Mesendoderm (in vitro differentiated cells): ENCODE measurements around the gene SCOC.

ENCODE experiments used
- DNase-seq: peaks from one replicate; pipeline ENCODE4 v3.0.0; 2013
- H2AK5ac ChIP-seq: 2 replicates; pipeline ENCODE4 v1.6.1; 2013; ENCODE audit warnings: low read length, inconsistent platforms
- H2BK120ac ChIP-seq: 2 replicates; pipeline ENCODE4 v1.6.1; 2013; ENCODE audit warnings: low read depth, mild to moderate bottlenecking, low read length, moderate library complexity, mixed read lengths
- H2BK15ac ChIP-seq: replicated peaks from 2 replicates; pipeline ENCODE4 v1.6.1; 2013; ENCODE audit warnings: low read depth, mild to moderate bottlenecking, moderate library complexity
- H2BK5ac ChIP-seq: 2 replicates; pipeline ENCODE4 v1.6.1; 2013; ENCODE audit warnings: low read length, inconsistent platforms
- H3K18ac ChIP-seq: 2 replicates; pipeline ENCODE4 v1.6.1; 2013; ENCODE audit warnings: mild to moderate bottlenecking, low read length, mixed read lengths
- H3K23ac ChIP-seq: one replicate; pipeline ENCODE4 v1.6.1; 2013; ENCODE audit warnings: low read length
- H3K27ac ChIP-seq: 2 replicates; pipeline ENCODE4 v1.5.1; 2013; ENCODE audit warnings: low read depth, mild to moderate bottlenecking, inconsistent platforms, low read length, moderate library complexity
- H3K27me3 ChIP-seq: 2 replicates; pipeline ENCODE4 v1.6.1; 2013; ENCODE audit warnings: low read length, control low read depth, mild to moderate bottlenecking, inconsistent platforms; ENCODE audit not compliant: insufficient read depth, poor library complexity
- H3K36me3 ChIP-seq: 2 replicates; pipeline ENCODE4 v1.6.1; 2013; ENCODE audit warnings: low read length, inconsistent platforms; ENCODE audit not compliant: control insufficient read depth, insufficient read depth
- H3K4ac ChIP-seq: one replicate; pipeline ENCODE4 v1.6.1; 2013; ENCODE audit warnings: low read depth, mild to moderate bottlenecking, low read length, moderate library complexity
- H3K4me1 ChIP-seq: 2 replicates; pipeline ENCODE4 v1.6.1; 2013; ENCODE audit warnings: low read depth, low read length, inconsistent platforms; ENCODE audit not compliant: control insufficient read depth
- H3K4me2 ChIP-seq: 2 replicates; pipeline ENCODE4 v1.6.1; 2013; ENCODE audit warnings: low read length
- H3K4me3 ChIP-seq: 2 replicates; pipeline ENCODE4 v1.5.1; 2013; ENCODE audit warnings: mild to moderate bottlenecking, low read length
- H3K56ac ChIP-seq: one replicate; pipeline ENCODE4 v1.6.1; 2013; ENCODE audit warnings: low read length
- H3K79me1 ChIP-seq: 2 replicates; pipeline ENCODE4 v1.6.1; 2013; ENCODE audit warnings: low read length, inconsistent platforms
- H3K79me2 ChIP-seq: 2 replicates; pipeline ENCODE4 v1.6.1; 2013; ENCODE audit warnings: mild to moderate bottlenecking, low read length; ENCODE audit not compliant: control insufficient read depth, insufficient read depth
- H3K9ac ChIP-seq: 2 replicates; pipeline ENCODE4 v1.6.1; 2013; ENCODE audit warnings: low read length, inconsistent platforms
- H4K5ac ChIP-seq: one replicate; pipeline ENCODE4 v1.6.1; 2013; ENCODE audit warnings: low read length
- H4K8ac ChIP-seq: one replicate; pipeline ENCODE4 v1.6.1; 2013; ENCODE audit warnings: low read depth, mild to moderate bottlenecking, control low read depth, low read length, moderate library complexity
- WGBS: extraction: QIAGEN DNeasy Blood & Tissue Kit; methylation state at CpG from one replicate; pipeline ENCODE4 v1.1.7; 2013; ENCODE audit warnings: low lambda C conversion rate, missing lambda C conversion rate; ENCODE audit not compliant: insufficient coverage; ENCODE audit errors: extremely low coverage; 5-methylcytosine and 5-hydroxymethylcytosine counted together

SCOC gene

GRCh38 chr4:140344101-140344500, 29.3 kb upstream of the SCOC start:
- Histone ChIP-seq H3K4me3 (no peak overlapping the region), H3K23ac (no peak overlapping the region), H2AK5ac (no peak overlapping the region), H3K27ac (no peak overlapping the region), H3K9ac (no peak overlapping the region), H3K4me1 (peaks cover 3% of the 10 kb centered on the region), H3K27me3 (no peaks in the 10 kb centered on the region), H2BK5ac (no peak overlapping the region), H3K56ac (no peak overlapping the region), H3K4ac (no peak overlapping the region), H4K8ac (no peak overlapping the region), H3K79me2 (no peaks in the 10 kb centered on the region), H2BK15ac (no peak overlapping the region), H3K79me1 (no peaks in the 10 kb centered on the region), H3K18ac (no peak overlapping the region), H4K5ac (no peak overlapping the region), H3K36me3 (no peaks in the 10 kb centered on the region), H2BK120ac (no peak overlapping the region), H3K4me2 (no peak overlapping the region)
- no CpG with 5 or more reads among the region's 3 CpGs for WGBS
- no peak for DNase-seq

- H3K23ac ChIP-seq, result no peak overlapping the region
- no peak overlapping the region for H3K56ac ChIP-seq
- H2BK15ac ChIP-seq, result no peak overlapping the region
- H3K27me3 ChIP-seq, result no peaks in the 10 kb centered on the region
- no peak overlapping the region for H2AK5ac ChIP-seq
- no peak overlapping the region for H3K18ac ChIP-seq
- H2BK5ac ChIP-seq, result no peak overlapping the region
- no peak overlapping the region for H3K4me3 ChIP-seq
- no peak overlapping the region for H3K4ac ChIP-seq
- no peak overlapping the region for H3K27ac ChIP-seq
- no peak overlapping the region for H4K8ac ChIP-seq
- H3K4me1 ChIP-seq, result peaks cover 3% of the 10 kb centered on the region
- no peaks in the 10 kb centered on the region for H3K79me1 ChIP-seq
- H3K9ac ChIP-seq, result no peak overlapping the region
- whole genome bisulfite sequencing, result no CpG with 5 or more reads among the region's 9 CpGs
- DNase-seq, result peak; percentile 26
- no peaks in the 10 kb centered on the region for H3K36me3 ChIP-seq
- no peaks in the 10 kb centered on the region for H3K79me2 ChIP-seq
- no peak overlapping the region for H3K4me2 ChIP-seq
- no peak overlapping the region for H4K5ac ChIP-seq
- no peak overlapping the region for H2BK120ac ChIP-seq
These were observed 28.8 kb upstream of the SCOC start for GRCh38 chr4:140344621-140345020.

DNA sequence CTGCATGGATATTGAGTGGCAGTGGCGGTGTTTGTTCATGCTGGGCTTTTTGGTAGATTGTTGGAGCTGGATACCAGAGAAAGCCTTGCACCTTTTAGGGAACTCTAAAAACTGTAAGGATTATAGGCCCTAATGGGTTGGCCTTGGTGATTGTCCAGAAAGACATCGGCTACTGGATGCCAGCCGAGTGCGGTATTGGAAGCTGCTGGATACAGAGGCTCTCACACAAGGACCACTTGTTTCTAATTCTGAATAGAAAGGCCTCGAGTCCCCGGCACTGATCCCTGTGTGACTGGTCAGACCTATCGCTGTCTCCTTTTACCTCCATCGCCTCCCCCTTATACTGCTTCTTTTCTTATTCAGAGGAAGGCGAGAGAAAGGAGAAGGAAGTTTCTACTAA, 27.3 kb upstream of the SCOC start:
- Histone ChIP-seq H4K8ac (no peak overlapping the region), H3K4me1 (peaks cover 6% of the 10 kb centered on the region), H2BK120ac (no peak overlapping the region), H3K18ac (no peak overlapping the region), H3K23ac (no peak overlapping the region), H3K4me3 (no peak overlapping the region), H2AK5ac (no peak overlapping the region), H3K79me2 (no peaks in the 10 kb centered on the region), H2BK15ac (peak overlapping the region; percentile 41), H3K4me2 (no peak overlapping the region), H3K9ac (no peak overlapping the region), H3K36me3 (no peaks in the 10 kb centered on the region), H3K27ac (no peak overlapping the region), H3K56ac (no peak overlapping the region), H3K27me3 (no peaks in the 10 kb centered on the region), H4K5ac (no peak overlapping the region), H3K4ac (no peak overlapping the region), H3K79me1 (no peaks in the 10 kb centered on the region), H2BK5ac (no peak overlapping the region)
- no CpG with 5 or more reads among the region's 9 CpGs for WGBS
- no peak for DNase-seq

DNA sequence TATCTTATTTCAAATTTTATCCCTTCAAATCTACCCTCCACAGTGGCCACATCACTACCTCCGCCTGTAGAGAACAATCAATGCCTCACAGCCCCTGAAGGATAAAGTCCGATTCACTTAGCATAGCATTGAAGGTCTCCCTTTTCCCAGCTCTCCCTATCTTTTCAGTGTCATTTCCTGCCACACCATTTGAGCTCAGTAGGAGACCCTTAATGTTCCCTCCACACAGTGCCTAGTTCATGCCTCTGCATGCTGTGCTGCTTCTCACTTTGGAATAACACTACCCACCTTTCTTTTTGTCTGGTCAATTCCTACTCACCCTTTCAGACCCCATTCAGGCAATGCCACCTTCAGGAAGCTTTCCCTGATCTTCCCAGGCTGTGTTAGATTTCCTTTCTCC, 23.6 kb upstream of the SCOC start:
- Histone ChIP-seq H2BK5ac (no peak overlapping the region), H3K27me3 (no peaks in the 10 kb centered on the region), H4K5ac (no peak overlapping the region), H3K4me3 (no peak overlapping the region), H3K36me3 (no peaks in the 10 kb centered on the region), H3K9ac (no peak overlapping the region), H3K56ac (no peak overlapping the region), H3K4me1 (peaks cover 5% of the 10 kb centered on the region), H3K23ac (no peak overlapping the region), H4K8ac (no peak overlapping the region), H2BK15ac (no peak overlapping the region), H2BK120ac (no peak overlapping the region), H3K79me1 (no peaks in the 10 kb centered on the region), H3K79me2 (no peaks in the 10 kb centered on the region), H3K4me2 (no peak overlapping the region), H2AK5ac (no peak overlapping the region), H3K27ac (no peak overlapping the region), H3K4ac (no peak overlapping the region), H3K18ac (no peak overlapping the region)
- peak; percentile 89 for DNase-seq
- no CpG with 5 or more reads among the region's 2 CpGs for WGBS

- no CpG with 5 or more reads among the region's 28 CpGs for WGBS
These were observed 22.1 kb upstream of the SCOC start for GRCh38 chr4:140351093-140352075.

More at GRCh38 chr4:140351093-140352075, 22.1 kb upstream of the SCOC start:
- DNase-seq, result no peak
- Histone ChIP-seq H3K4me3 (no peak overlapping the region), H3K27me3 (no peaks in the 10 kb centered on the region), H3K18ac (peak overlapping the region; percentile 11), H3K4me1 (peaks cover 4% of the 10 kb centered on the region), H3K9ac (no peak overlapping the region), H3K79me2 (no peaks in the 10 kb centered on the region), H2AK5ac (no peak overlapping the region), H2BK120ac (no peak overlapping the region), H3K4me2 (no peak overlapping the region), H2BK5ac (no peak overlapping the region), H4K5ac (no peak overlapping the region), H3K27ac (no peak overlapping the region), H3K79me1 (no peaks in the 10 kb centered on the region), H2BK15ac (peak overlapping the region; percentile 14), H3K4ac (no peak overlapping the region), H3K36me3 (no peaks in the 10 kb centered on the region), H4K8ac (no peak overlapping the region), H3K23ac (no peak overlapping the region), H3K56ac (no peak overlapping the region)
